GM12878 (cell line): ENCODE measurements around the gene STK33. TPM values are rescaled to one million over a fixed set of nuclear protein-coding genes. Genes with fewer than 3 reads are reported as not detected.

Source experiments
- ATAC-seq: fragments of 200-7000 bp; cut with Tn5 transposase; 3 replicates; pipeline ENCODE4 v1.9.1; 2020; ENCODE audit warnings: mild to moderate bottlenecking, moderate library complexity
- BruUV-seq: library from RNA; stranded (reverse); fragments of 400-500 nt; replicated peaks from 2 replicates; lab custom pipeline; 2021; lab: Mats Ljungman, UMichigan
- CTCF ChIA-PET: fragments of 300-600 bp; sonication (Branson Sonifier 250); formaldehyde crosslinking; extraction: SDS; loops from one replicate; lab custom pipeline; 2021; ENCODE audit warnings: inconsistent platforms; lab: Yijun Ruan, JAX
- POLR2A ChIA-PET: fragments of 350-600 bp; formaldehyde crosslinking; extraction: SDS; loops from one replicate; lab custom pipeline; 2021; ENCODE audit warnings: inconsistent platforms; lab: Charles Lee
- RAD21 ChIA-PET: fragments of 300-600 bp; sonication (Branson Sonifier 250); formaldehyde crosslinking; loops from one replicate; lab custom pipeline; 2023; ENCODE audit warnings: antibody characterized with exemption; ENCODE audit not compliant: unreplicated experiment; lab: Charles Lee
- SMC1A ChIA-PET: fragments of 300-600 bp; sonication (Branson Sonifier 250); formaldehyde crosslinking; loops from one replicate; lab custom pipeline; 2023; ENCODE audit not compliant: unreplicated experiment, uncharacterized antibody; lab: Charles Lee
- DNase-seq: peaks from one replicate; pipeline ENCODE4 v3.0.0-alpha.2; 2011; ENCODE audit warnings: low read depth, low spot score
- FAIRE-seq: peaks from 3 replicates; lab custom pipeline; 2011; peaks lifted over from hg19 to GRCh38; lab: Jason Lieb, UNC
- H2AFZ ChIP-seq: 2 replicates; pipeline ENCODE4 v1.6.0; 2011; ENCODE audit warnings: low read depth, low read length, control low read depth; ENCODE audit not compliant: control insufficient read depth
- H3K27ac ChIP-seq: 2 replicates; pipeline ENCODE4 v1.5.1; 2011; ENCODE audit warnings: control low read depth; ENCODE audit not compliant: control insufficient read depth, insufficient read depth
- H3K27me3 ChIP-seq, 2 experiments: replicated peaks in 1 of 2; 2 replicates each; pipeline versions ENCODE4 v1.6.0 to v1.6.1; 2011; ENCODE audit warnings: low read length in 1 of 2; ENCODE audit not compliant: control insufficient read depth in 2 of 2, insufficient read depth in 2 of 2
- H3K36me3 ChIP-seq, 2 experiments: 2 replicates each; pipeline ENCODE4 v1.5.1; 2011; ENCODE audit warnings: low read length in 1 of 2; ENCODE audit not compliant: control insufficient read depth in 2 of 2, insufficient read depth in 2 of 2
- H3K4me1 ChIP-seq: 2 replicates; pipeline ENCODE4 v1.6.1; 2011; ENCODE audit warnings: mild to moderate bottlenecking, low read length, moderate library complexity, mixed read lengths; ENCODE audit not compliant: control insufficient read depth, insufficient read depth
- H3K4me2 ChIP-seq: 2 replicates; pipeline ENCODE4 v1.6.0; 2011; ENCODE audit warnings: control low read depth; ENCODE audit not compliant: control insufficient read depth, insufficient read depth
- H3K4me3 ChIP-seq: fragments of 200-600 bp; sonication (generic); 2 replicates; pipeline ENCODE4 v1.5.1; 2016
- H3K79me2 ChIP-seq: 2 replicates; pipeline ENCODE4 v1.6.0; 2011; ENCODE audit warnings: low read length; ENCODE audit not compliant: control insufficient read depth, insufficient read depth
- H3K9ac ChIP-seq: 2 replicates; pipeline ENCODE4 v1.8.0; 2011; ENCODE audit warnings: low read length, control low read depth, mixed read lengths; ENCODE audit not compliant: control insufficient read depth, insufficient read depth
- H3K9me3 ChIP-seq: replicated peaks from 3 replicates; pipeline ENCODE4 v1.5.1; 2011; ENCODE audit warnings: mild to moderate bottlenecking, low read length; ENCODE audit not compliant: control insufficient read depth, insufficient read depth
- H4K20me1 ChIP-seq: 2 replicates; pipeline ENCODE4 v1.6.0; 2011; ENCODE audit not compliant: control insufficient read depth, insufficient read depth
- BMI1 ChIP-seq: fragments of 450-650 bp; IDR thresholded peaks from 2 replicates; pipeline ENCODE4 v1.6.1; 2016; ENCODE audit warnings: mild to moderate bottlenecking, moderate library complexity, borderline replicate concordance
- CREM ChIP-seq: IDR thresholded peaks from 2 replicates; pipeline ENCODE4 v1.6.1; 2014; ENCODE audit warnings: antibody characterized with exemption, low read depth
- FOS ChIP-seq: IDR thresholded peaks from 3 replicates; pipeline ENCODE4 v1.6.1; 2011; ENCODE audit warnings: borderline replicate concordance; ENCODE audit not compliant: insufficient read length; ENCODE audit errors: extremely low read depth
- HDAC2 ChIP-seq: fragments of 200-600 bp; sonication (generic); IDR thresholded peaks from 2 replicates; pipeline ENCODE4 v1.6.1; 2017
- MTA2 ChIP-seq: fragments of 450-650 bp; IDR thresholded peaks from 2 replicates; pipeline ENCODE4 v1.6.1; 2016; ENCODE audit warnings: low read depth, mild to moderate bottlenecking, moderate library complexity
- NBN ChIP-seq: fragments of 450-650 bp; IDR thresholded peaks from 2 replicates; pipeline ENCODE4 v1.6.1; 2016
- ZNF592 ChIP-seq: fragments of 450-650 bp; IDR thresholded peaks from 2 replicates; pipeline ENCODE4 v1.6.1; 2017; ENCODE audit warnings: mild to moderate bottlenecking, moderate library complexity
- WGBS: methylation state at CpG from one replicate; pipeline ENCODE4 v1.1.6; 2016; ENCODE audit warnings: low lambda C conversion rate; ENCODE audit not compliant: insufficient replicate concordance, insufficient coverage; ENCODE audit errors: missing lambda C conversion rate; 5-methylcytosine and 5-hydroxymethylcytosine counted together
- in situ Hi-C: fragments of 300-500 bp; cut with MboI; formaldehyde crosslinking; loops from 9 replicates; pipeline ENCODE4 v1.14.3; 2018; ENCODE audit warnings: mixed read lengths
- intact Hi-C: fragments of 100-400 bp; cut with micrococcal nuclease; formaldehyde crosslinking; loops from one replicate; pipeline ENCODE4 v1.14.2; 2022; ENCODE audit not compliant: unreplicated experiment
- polyA plus RNA-seq, 11 experiments: library from polyadenylated mRNA; depleted of rRNA in 4 of 11; unstranded in 6 of 11; stranded (reverse) in 5 of 11; fragments of >200 nt; fragmentation: Nextera tagmentation in 4 of 11; fragmentation: Illumina TruSeq in 1 of 11; extraction: Ambion mirVana in 4 of 11; extraction: Trizol in 1 of 11; gene quantifications; 1 replicate in 1 of 11; 2 replicates in 10 of 11; pipeline versions ENCODE4 v1.2.1 to v1.2.3, GENCODE V29; 2011 to 2016; ENCODE audit warnings: inconsistent platforms in 2 of 11, missing spikeins in 2 of 11, low read depth in 1 of 11
- total RNA-seq, 4 experiments: library from RNA; depleted of rRNA in 3 of 4; stranded (reverse); fragments of >200 nt in 3 of 4; fragmentation: Illumina TruSeq in 1 of 4; extraction: Trizol in 1 of 4; gene quantifications; 2 replicates each; pipeline versions ENCODE4 v1.2.1 to v1.2.3, GENCODE V29; 2013 to 2021

Gene STK33
- total and polyA plus RNA-seq, 10 of the 15 experiments (the other 5 are each of a cell fraction or from before 2014, with no cell fraction given) = 5.2 to 27.3 (median 18.3) TPM

- no peak for TF ChIP-seq FOS
- TF ChIP-seq MTA2 = no peak
These were observed 106.8 kb downstream of the STK33 start (continued) for GRCh38 chr11:8487261-8487660.

GRCh38 chr11:8484251-8484650 is 109.8 kb downstream of the STK33 start:
- Histone ChIP-seq H3K79me2 (no peaks in the 10 kb centered on the region), H3K36me3 (no peaks in the 10 kb centered on the region), H3K27me3 (no peaks in the 10 kb centered on the region), H3K27ac (no peak overlapping the region), H3K9ac (no peak overlapping the region), H3K9me3 (no peaks in the 10 kb centered on the region), H3K4me1 (no peaks in the 10 kb centered on the region), H3K4me3 (no peak overlapping the region), H2AFZ (no peak overlapping the region), H4K20me1 (no peaks in the 10 kb centered on the region), H3K4me2 (no peak overlapping the region)
- in situ Hi-C loops (no loop called here), intact Hi-C loops (no loop called here)
- FAIRE-seq = no peak
- DNase-seq = no peak
- POLR2A ChIA-PET = no interaction called here
- WGBS = 39% methylated on average over 3 of the region's 3 CpGs
- ATAC-seq = no peak
- RAD21 ChIA-PET = no interaction called here
- TF ChIP-seq NBN (no peak), HDAC2 (no peak), BMI1 (no peak), CREM (no peak), ZNF592 (no peak)
- CTCF ChIA-PET = interaction anchor here (0.6 kb wide), 1 partner anchor 16 kb away, joined by 3 read pairs; no protein-coding TSS in a partner anchor
- BruUV-seq = no TSS peak
- SMC1A ChIA-PET = no interaction called here
